AG04450 (cell line): ENCODE measurements around the gene HTR1D. TPM values are rescaled to one million over a fixed set of nuclear protein-coding genes. Genes with fewer than 3 reads are reported as not detected.

Source experiments
- CTCF ChIA-PET: fragments of 300-600, 350-600 bp; formaldehyde crosslinking; extraction: SDS; loops from one replicate; lab custom pipeline; 2022; ENCODE audit warnings: antibody characterized with exemption, inconsistent platforms; lab: Charles Lee
- POLR2A ChIA-PET: fragments of 350-600 bp; formaldehyde crosslinking; extraction: SDS; loops from one replicate; lab custom pipeline; 2021; ENCODE audit warnings: antibody characterized with exemption, inconsistent platforms; lab: Yijun Ruan, JAX
- DNase-seq: peaks from one replicate; pipeline ENCODE4 v3.0.0-alpha.2; 2011; ENCODE audit warnings: low read depth, low spot score
- H3K27ac ChIP-seq: one replicate; pipeline ENCODE4 v1.5.1; 2012; ENCODE audit warnings: low read depth, low read length, control low read depth
- H3K27me3 ChIP-seq: one replicate; pipeline ENCODE4 v1.6.0; 2012; ENCODE audit warnings: low read length; ENCODE audit not compliant: control insufficient read depth, insufficient read depth
- H3K4me3 ChIP-seq: 2 replicates; pipeline ENCODE4 v1.5.1; 2011; ENCODE audit warnings: mild to moderate bottlenecking, low read depth, low read length, control low read depth
- H3K9me3 ChIP-seq: 2 replicates; pipeline ENCODE4 v1.5.1; 2012; ENCODE audit warnings: low read length; ENCODE audit not compliant: control insufficient read depth, insufficient read depth
- polyA plus RNA-seq: library from polyadenylated mRNA; depleted of rRNA; stranded (reverse); fragments of >200 nt; gene quantifications from 2 replicates; pipeline ENCODE4 v1.2.3, GENCODE V29; 2011
- TF ChIP-seq, protein P1 (sequence below): IDR thresholded peaks from 2 replicates; pipeline ENCODE4 v1.5.1; 2011; ENCODE audit warnings: low read depth, low read length, control low read depth, inconsistent platforms

The HTR1D gene
- polyA plus RNA-seq, 1 experiment: 0.07 TPM

GRCh38 chr1:23171181-23171755 is 46.0 kb downstream of the HTR1D start:
- CTCF ChIA-PET: interaction anchor here (4.7 kb wide), 1 partner anchor 13 kb away, joined by 36 read pairs; no protein-coding TSS in a partner anchor
- DNase-seq: no peak
- no peak overlapping the region for H3K4me3 ChIP-seq
- TF ChIP-seq, protein P1, sequence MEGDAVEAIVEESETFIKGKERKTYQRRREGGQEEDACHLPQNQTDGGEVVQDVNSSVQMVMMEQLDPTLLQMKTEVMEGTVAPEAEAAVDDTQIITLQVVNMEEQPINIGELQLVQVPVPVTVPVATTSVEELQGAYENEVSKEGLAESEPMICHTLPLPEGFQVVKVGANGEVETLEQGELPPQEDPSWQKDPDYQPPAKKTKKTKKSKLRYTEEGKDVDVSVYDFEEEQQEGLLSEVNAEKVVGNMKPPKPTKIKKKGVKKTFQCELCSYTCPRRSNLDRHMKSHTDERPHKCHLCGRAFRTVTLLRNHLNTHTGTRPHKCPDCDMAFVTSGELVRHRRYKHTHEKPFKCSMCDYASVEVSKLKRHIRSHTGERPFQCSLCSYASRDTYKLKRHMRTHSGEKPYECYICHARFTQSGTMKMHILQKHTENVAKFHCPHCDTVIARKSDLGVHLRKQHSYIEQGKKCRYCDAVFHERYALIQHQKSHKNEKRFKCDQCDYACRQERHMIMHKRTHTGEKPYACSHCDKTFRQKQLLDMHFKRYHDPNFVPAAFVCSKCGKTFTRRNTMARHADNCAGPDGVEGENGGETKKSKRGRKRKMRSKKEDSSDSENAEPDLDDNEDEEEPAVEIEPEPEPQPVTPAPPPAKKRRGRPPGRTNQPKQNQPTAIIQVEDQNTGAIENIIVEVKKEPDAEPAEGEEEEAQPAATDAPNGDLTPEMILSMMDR: no peak
- H3K27ac ChIP-seq: no peak overlapping the region
- POLR2A ChIA-PET: no interaction called here
- H3K27me3 ChIP-seq: no peaks in the 10 kb centered on the region
- H3K9me3 ChIP-seq: peaks cover 4% of the 10 kb centered on the region; the same call in 1 of the 2 replicates

DNA sequence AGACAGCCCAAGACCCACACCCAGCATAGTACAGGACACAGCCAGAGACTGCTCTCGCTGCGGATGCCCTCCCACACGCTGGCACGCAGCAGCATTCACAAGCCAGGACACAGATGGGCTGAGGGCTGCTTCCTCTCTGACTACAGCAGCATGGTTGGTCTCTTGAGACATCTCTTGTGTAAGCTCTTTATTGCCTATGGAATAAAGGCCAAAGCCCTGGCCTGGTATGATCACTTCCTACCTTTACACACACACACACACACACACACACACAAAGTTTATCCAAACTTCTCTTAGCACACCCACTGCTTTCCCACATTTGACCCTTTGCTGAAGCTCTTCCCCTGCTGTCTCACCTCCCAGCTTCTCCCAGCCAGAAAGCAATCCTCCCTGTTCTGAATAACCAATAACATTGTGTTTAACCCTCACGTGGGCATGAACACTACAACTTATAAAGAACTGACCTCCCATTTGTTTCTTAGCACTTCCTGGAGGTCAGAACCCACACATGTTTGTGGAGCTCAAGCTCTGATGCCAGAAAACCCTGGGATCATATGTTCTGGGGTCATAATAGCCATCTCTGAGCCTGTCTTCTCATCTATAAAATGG is 47.5 kb downstream of the HTR1D start:
- no peak for DNase-seq
- ChIA-PET CTCF (interaction anchor here (0.7 to 2.0 kb wide), 3 partner anchors 9 to 71 kb away, joined by 3 to 15 read pairs (median 11); no protein-coding TSS in a partner anchor), POLR2A (interaction anchor here (0.6 to 1.5 kb wide), 5 partner anchors 18 to 174 kb away, joined by 3 to 18 read pairs (median 4); partner anchors contain the start of gene HNRNPR)
- TF ChIP-seq, protein P1: no peak
- H3K27me3 ChIP-seq: no peaks in the 10 kb centered on the region
- no peak overlapping the region for H3K4me3 ChIP-seq
- H3K9me3 ChIP-seq: peaks cover 4% of the 10 kb centered on the region; the same call in 1 of the 2 replicates
- peak overlapping the region; percentile 47 for H3K27ac ChIP-seq

DNA sequence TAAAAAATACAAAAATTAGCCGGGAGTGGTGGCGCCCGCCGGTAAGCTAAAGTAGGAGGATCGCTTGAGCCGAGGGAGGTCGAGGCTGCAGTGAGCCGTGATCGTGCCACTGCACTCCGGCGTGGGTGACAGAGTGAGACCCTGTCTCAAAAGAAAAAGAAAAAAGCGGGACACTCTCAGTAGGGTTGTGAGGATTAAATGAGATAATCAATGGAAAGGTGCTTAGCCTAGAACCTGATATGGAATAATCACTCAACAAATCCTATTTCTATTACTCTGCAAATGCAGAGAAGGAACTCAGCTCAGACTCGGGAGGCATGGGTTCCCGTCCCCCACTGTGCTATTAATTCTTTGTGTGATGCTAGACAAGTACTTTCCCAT is 48.1 kb downstream of the HTR1D start:
- Histone ChIP-seq H3K27me3 (no peaks in the 10 kb centered on the region), H3K4me3 (no peak overlapping the region), H3K9me3 (peaks cover 4% of the 10 kb centered on the region; the same call in 1 of the 2 replicates), H3K27ac (peak overlapping the region; percentile 47)
- CTCF ChIA-PET: interaction anchor here (0.7 to 2.0 kb wide), 3 partner anchors 10 to 70 kb away, joined by 3 to 15 read pairs (median 11); no protein-coding TSS in a partner anchor
- POLR2A ChIA-PET: interaction anchor here (0.6 to 1.5 kb wide), 9 partner anchors 9 to 159 kb away, joined by 4 to 18 read pairs (median 6); no protein-coding TSS in a partner anchor
- DNase-seq: no peak
- TF ChIP-seq, protein P1: no peak

- Histone ChIP-seq H3K9me3 (peaks cover 4% of the 10 kb centered on the region; the same call in 1 of the 2 replicates), H3K4me3 (peak within 1 kb of the TSS; percentile 83), H3K27ac (peak within 1 kb of the TSS; percentile 91), H3K27me3 (no peaks in the 10 kb centered on the region)
- DNase-seq: no peak
- CTCF ChIA-PET: interaction anchor here (2.0 kb wide), 2 partner anchors 16 to 70 kb away, joined by 11 to 15 read pairs; no protein-coding TSS in a partner anchor
- TF ChIP-seq, protein P1: no peak
- POLR2A ChIA-PET: interaction anchor here (0.6 to 1.8 kb wide), 11 partner anchors 9 to 158 kb away, joined by 3 to 18 read pairs (median 6); no protein-coding TSS in a partner anchor
Observed at GRCh38 chr1:23168445-23169194, 48.7 kb downstream of the HTR1D start, which contains the start of gene LUZP1. TSS of gene LUZP1 (minus strand) at chr1:23168856.
